ENCODE data around the gene KRTAP4-8.
"Not testable (repeated sequence)": the region's sequence is repeated elsewhere in the genome, so short reads cannot be mapped to it uniquely, and the experiment has no call there.

The KRTAP4-8 gene

DNA sequence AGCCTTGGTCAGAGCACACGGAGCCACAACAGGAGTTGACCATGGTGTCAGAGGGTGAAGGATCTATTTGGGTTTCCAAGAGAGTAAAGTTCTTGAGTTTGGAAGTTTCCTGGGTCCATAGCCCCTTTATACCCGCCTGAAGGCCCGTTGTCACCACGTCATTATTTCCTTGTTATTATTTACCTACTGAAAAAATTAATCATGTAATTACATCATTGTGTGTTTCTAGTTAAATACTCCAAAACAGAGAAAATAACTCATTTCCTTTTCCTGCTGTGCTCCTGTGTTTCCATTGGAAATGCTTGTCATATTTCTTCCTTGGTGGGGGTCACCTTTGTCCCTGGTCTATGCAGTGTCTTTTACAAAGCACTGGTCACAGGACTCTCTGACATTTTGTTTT lies at the start of gene KRTAP4-8:
TSS of gene KRTAP4-8 (minus strand) at position 101 of the 400 bp plus-strand sequence. CDS start at position 43, 58 bp downstream.
- no peak for DNase-seq (ENCODE audit: low read depth)

DNA sequence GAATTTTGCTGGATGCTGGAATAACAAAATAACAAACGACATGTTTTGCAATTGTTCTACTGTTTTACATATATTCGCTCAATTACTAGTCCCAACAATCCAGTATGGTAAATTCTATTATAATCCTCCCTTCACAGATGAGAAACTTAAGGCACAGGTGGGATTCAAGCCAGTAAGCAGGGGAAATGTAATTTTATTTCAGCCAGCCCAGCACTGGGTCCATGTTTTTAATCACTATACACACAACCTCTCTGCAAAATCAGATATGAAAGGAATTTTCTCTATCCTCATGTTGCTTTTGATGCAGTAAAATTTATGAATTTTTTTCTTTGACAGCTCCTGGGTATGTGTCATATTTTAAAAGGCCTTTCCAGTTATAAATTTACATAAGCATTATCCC lies 47.3 kb upstream of the KRTAP4-8 start:
- no peak for DNase-seq (ENCODE audit: low read depth)

DNA sequence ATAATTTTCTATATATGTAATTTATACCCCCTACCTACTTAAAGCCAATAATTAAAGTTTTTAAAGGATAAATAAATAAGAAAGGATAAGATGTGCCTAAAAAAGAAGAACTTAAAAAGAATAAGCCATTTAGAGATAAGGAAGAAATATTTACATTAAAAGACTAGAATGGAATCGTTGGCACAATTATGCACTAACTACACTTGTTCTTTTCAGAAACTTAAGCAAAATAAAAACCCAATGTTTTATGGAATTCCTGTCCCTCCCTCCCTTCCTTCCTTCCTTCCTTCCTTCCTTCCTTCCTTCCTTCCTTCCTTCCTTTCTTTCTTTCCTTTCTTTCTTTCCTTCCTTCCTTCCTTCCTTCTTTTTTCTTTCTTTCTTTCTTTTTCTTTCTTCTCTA lies 46.9 kb upstream of the KRTAP4-8 start:
- no peak for DNase-seq (ENCODE audit: low read depth)

DNA sequence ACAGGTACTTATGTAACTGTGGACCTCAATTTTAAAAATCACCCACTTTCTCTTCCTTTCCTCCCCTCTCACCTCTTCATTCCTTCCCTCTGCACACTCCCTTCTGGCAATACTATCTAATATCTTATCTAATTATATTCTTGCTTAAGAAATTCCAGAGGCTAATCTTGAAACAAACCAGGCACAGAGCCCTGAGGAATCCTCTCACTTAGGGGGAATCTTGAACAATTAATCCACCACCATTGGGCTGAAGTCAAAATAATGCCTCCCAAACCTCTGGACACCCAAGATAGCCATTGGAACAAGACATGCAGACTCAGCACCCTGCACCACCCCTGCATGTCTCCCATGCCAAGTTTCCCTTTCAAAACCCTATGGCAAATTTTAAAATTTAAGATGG lies 43.4 kb upstream of the KRTAP4-8 start:
- DNase-seq (ENCODE audit: low read depth), result no peak

DNA sequence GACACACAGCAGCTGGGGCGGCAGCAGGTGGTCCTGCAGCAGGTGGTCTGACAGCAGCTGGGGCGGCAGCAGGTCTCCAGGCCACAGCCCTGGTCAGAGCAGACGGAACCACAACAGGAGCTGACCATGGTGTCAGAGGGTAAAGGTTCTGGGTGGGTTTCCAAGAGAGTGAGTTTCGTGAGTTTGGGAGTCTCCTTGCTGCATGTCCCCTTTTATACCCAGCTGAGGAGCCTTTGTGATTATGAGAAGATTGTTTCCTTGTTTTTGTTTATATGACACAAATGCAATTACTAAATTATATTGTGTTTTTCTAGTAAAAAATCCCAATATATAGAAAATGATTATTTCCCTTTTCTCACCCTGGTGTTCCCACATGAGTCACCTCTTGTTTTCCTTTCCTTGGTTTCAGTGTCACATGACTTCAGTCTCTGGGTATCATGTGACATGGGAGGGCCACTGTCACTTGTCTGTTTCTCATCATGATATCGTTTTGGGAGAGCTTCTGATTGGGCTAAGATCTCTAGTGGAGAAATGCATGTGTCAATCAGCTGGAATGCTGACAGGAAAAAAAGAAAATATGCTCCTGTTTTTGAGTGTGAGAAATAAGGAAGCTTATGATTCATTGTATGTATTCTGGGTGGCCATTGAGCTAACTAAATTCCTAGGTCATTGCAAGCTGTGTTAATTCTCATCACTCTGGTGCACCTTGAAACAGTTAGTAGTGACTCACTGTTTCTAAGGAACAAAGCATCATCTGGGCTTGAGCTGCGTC lies 42.6 kb upstream of the KRTAP4-8 start, which contains the start of gene KRTAP4-6:
TSS of gene KRTAP4-6 (minus strand) at position 185 of the 772 bp plus-strand sequence. CDS start at position 128, 57 bp downstream.
- peak; percentile 93 for DNase-seq (ENCODE audit: low read depth)

DNA sequence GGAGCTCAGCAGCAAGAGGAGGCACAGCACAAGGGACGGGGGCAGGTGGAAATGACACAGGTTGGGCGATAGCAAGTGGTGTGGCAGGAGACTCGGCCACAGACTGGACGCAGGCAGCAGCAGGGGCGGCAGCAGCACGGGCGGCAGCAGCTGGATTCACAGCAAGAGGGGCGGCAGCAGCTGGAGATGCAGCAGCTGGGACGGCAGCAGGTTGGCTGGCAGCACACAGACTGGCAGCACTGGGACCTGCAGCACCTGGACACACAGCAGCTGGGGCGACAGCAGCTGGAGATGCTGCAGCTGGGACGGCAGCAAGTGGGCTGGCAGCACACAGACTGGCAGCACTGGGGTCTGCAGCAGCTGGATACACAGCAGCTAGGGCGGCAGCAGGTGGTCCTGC lies 41.9 kb upstream of the KRTAP4-8 start:
- DNase-seq (ENCODE audit: low read depth), result not testable (repeated sequence)

DNA sequence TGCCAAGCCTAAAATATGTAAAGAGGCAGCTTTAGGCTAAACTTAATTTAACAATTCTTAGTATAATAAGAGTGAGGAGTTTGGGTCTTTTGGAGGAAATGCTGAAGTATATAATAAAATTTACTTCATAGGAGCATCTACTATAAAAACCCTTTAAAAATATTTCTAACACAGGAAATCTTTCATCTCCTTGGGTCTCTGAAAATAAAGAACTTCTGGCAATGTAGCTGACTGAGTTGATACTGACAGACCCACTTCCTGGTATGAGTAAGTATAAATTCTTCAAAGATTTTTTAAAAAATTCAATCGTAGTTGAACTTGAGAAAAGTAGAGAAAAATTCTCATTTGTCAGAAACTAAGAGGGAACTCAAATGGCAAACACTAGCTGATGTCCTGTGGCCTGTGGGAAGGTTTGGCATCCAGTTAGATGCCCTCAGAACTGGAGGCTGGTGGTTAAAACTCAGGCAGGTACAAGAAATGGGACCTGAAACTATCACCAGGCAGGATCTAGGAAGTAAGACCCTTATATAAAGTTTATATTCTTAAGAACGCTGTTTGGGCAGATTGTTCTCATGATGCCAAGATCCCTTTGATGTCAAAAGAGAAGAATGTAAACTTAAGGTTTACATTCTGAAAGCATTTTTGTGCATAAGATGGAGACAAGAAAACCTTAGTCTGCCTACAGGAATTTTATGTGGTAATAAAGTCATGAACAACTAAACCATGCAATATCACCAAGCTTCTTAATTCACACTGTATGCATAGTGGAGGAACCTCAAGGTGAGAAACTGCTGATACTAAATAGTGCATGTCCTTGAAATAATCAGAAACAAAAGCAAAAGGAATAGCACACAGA lies 36.2 kb upstream of the KRTAP4-8 start:
- DNase-seq (ENCODE audit: low read depth), result peak; percentile 47

DNA sequence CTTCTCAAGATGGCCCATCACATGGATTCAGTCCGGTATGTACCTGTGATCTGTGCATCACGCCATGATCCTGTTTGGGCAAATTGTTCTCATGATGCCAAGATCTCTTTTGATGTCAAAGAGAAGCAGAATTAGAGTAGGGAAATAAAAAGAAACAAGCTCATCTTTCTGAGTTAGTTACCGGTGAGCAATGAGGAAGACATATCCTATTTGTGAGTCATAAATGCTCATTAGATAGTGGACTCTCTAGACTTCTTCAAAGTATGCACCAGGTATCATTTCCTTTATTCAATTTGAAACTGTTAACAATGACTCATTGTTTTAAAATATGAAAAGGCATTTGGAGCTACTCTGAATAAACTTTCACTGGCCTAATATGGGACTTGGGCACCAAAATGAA lies 34.0 kb upstream of the KRTAP4-8 start:
- DNase-seq (ENCODE audit: low read depth), result peak; percentile 60

DNA sequence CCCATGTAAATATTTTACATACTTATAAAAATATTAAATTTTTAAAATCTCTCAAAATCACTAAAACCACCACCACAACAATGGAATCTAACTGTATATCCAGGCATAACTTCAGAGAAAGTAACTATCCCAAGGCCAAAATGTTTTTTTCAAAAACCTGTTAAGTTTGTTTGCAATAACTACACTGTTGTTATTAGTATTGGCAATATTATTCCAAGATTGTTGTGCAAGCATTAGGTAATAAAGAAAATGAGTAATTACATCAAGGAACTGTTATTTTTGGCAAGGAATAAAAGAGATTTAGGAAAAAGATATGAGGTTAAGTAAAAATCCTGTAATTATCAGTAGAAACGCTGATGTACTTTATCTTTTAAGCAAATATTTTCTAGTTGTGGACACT lies 29.4 kb upstream of the KRTAP4-8 start:
- no peak for DNase-seq (ENCODE audit: low read depth)

DNA sequence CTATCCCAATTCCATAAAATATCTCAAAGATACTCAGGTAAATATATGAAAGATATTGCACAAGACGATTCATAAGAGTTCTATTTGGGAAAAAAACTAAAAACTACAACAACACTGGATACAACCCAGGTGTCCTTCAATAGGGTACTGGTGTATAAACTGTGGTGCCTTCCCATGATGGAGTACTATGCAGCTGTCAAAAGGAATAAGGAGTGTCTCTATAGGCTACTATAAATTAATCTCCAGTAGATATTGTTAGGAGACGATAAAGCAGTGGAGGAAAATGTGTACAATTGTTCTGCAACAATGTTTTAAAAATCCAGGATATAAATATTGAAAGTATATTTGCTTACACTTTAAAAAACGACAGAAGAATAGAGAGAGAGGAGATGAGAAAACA lies 28.5 kb upstream of the KRTAP4-8 start:
- no peak for DNase-seq (ENCODE audit: low read depth)

DNA sequence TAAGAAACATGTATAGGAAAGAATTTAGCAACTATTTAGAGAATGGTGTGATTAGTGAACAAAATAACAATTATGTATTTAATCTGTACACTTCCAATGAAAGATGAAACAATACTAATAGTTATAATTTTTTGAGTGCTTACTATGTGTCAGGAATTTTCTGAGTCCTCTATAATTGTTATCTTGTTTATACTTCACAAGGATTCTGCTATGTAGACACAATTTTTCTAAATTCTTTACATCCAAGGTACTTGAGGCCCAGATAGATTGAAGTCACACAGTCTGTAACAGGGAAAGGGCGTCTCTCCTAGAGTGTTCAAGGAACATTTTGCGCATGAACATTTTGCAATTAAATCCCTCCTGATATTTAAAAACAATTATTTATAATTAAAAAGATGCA lies 27.1 kb upstream of the KRTAP4-8 start:
- DNase-seq (ENCODE audit: low read depth), result no peak

DNA sequence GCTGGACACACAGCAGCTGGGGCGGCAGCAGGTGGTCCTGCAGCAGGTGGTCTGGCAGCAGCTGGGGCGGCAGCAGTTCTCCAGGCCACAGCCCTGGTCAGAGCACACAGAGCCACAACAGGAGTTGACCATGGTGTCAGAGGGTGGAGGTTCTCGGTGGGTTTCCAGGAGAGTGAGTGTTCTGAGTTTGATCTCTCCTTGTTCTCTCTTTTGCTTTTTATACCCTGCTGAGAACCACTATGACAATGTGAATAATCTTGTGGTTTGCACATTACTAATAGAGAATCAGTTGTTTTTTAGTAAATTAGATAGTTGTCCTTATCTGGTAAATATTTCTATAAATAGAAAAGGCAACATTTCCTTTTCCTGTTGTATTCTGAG lies 26.0 kb upstream of the KRTAP4-8 start, which contains the start of gene KRTAP4-12:
TSS of gene KRTAP4-12 (minus strand) at position 192 of the 381 bp plus-strand sequence. CDS start at position 132, 60 bp downstream.
- peak; percentile 36 for DNase-seq (ENCODE audit: low read depth)

DNA sequence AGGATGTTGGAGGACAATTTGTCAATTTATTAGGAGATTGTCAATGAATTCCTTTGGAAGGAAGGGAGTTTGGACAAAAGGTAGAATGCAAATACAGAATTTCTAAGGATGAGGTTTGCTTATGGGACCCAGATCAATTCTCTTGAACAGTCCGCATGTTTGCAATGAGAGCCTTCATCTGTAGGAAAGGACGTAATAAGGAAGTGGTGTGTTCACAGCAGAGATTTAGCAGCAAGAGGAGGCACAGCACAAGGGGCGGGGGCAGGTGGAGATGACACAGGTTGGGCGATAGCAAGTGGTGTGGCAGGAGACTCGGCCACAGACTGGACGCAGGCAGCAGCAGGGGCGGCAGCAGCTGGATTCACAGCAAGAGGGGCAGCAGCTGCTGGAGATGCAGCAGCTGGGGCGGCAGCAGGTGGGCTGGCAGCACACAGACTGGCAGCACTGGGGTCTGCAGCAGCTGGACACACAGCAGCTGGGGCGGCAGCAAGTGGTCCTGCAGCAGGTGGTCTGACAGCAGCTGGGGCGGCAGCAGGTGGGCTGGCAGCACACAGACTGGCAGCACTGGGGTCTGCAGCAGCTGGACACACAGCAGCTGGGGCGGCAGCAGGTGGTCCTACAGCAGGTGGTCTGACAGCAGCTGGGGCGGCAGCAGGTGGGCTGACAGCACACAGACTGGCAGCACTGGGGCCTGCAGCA lies 25.5 kb upstream of the KRTAP4-8 start:
- DNase-seq (ENCODE audit: low read depth), result not testable (repeated sequence)

DNA sequence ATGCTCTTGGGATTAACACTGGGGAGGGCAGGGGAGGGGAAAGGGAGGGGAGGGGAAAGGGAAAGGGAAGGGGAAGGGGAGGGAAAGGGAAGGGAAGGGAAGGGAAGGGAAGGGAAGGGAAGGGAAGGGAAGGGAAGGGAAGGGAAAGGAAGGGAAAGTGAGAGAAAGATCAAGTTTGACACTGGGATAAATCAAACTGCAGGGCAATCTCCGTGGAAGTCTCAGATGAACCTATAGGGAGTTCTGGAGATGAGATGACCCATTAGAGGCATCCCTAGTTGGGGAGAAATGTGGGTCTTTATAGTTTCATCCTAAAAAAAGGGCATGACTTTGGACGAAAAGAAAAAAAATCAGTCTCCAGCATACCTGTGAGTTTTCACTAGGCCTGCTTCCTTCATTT lies 23.8 kb upstream of the KRTAP4-8 start:
- no peak for DNase-seq (ENCODE audit: low read depth)

DNA sequence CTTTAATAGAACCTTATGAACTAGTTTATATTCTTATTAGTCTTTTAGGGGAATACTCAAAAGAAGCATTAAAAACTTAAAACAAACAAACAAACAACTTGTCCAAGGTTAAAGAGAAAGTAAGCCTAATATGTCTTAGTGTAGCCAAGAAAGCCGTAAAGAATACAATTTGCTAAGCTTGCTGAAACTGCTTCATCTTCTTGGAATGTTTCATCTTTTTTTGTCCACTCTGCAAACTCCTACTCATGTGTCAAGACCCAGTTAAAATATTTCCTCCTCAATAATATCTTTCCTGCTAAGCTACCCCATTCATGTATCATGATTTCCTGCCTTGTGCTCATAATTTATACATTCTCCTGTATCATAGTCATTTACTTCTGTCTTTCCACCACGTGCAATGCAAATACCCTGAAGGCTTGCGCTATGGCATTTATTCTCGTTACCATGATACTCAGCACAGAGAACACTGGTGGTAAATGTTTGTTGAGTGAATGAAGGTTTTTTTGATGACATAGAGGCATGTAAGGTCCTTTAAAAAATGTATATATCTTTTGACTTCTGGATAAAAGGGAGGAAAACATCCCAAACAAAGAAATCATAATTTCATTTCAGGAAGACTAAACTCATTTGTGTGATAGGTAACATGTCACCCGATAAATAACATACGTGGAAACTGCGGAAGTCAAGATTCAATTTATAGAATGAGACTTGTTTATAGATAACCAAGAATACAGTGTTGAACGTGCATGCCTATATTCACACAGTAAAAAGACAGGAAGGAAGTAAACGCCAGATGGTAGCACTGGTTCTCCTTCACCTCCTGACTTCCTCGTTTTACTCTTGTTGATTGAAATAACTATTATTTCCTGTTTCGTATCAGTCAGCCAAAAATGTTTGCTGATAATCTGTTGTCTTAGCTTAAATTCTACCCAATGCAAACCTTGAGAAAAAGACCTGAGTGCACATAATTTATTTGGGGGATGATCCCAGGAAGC lies 22.1 kb upstream of the KRTAP4-8 start:
- peak; percentile 70 for DNase-seq (ENCODE audit: low read depth)

DNA sequence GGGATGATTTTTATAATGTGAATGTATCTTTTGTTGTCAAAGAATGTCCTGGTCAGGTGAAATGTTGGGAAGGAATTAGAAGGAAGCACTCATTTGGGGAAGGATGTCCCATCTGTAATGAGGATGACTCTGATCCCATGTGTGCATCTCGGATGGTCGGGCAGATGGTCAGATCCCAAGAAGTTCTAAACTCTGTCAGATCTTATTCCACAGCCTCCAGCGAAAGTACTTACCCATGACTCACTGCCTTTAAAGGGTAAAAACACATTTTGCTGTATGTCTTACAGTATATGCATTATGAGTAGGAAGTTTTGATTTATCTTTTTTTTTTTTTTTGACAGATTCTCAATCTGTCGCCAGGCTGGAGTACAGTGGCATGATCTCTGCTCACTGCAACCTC lies 20.8 kb upstream of the KRTAP4-8 start:
- DNase-seq (ENCODE audit: low read depth), result peak; percentile 81

DNA sequence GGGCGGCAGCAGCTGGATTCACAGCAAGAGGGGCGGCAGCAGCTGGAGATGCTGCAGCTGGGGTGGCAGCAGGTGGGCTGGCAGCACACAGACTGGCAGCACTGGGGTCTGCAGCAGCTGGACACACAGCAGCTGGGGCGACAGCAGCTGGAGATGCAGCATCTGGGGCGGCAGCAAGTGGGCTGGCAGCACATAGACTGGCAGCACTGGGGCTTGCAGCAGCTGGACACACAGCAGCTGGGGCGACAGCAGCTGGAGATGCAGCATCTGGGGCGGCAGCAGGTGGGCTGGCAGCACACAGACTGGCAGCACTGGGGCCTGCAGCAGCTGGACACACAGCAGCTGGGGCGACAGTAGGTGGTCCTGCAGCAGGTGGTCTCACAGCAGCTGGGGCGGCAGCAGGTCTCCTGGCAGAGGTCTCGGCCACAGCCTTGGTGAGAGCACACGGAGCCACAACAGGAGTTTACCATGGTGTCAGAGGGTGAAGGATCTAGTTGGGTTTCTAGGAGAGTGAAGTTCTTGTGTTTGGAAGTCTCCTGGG lies 20.0 kb upstream of the KRTAP4-8 start, which contains the start of gene KRTAP4-11:
TSS of gene KRTAP4-11 (minus strand) at position 528 of the 541 bp plus-strand sequence. CDS start at position 470, 58 bp downstream.
- peak; percentile 29 for DNase-seq (ENCODE audit: low read depth)

DNA sequence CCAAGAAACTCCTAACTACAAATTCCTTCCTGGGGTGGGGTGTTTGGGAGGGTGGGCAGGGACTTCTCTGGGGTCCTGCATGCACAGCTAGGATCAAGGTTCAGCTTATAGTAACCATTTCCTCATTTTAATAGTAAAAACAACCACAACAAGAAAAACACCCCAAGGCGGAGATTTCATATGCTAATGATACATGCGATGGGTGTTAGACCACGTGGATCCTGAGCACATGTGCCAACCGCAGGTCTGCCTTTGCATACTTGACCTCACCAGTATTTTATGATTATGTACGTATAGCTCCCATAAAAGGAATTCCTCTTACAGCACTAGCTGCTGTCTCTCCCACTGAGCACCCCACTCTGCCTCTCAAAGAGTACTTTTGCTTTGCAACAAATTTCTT lies 18.4 kb upstream of the KRTAP4-8 start:
- DNase-seq (ENCODE audit: low read depth), result peak; percentile 71

DNA sequence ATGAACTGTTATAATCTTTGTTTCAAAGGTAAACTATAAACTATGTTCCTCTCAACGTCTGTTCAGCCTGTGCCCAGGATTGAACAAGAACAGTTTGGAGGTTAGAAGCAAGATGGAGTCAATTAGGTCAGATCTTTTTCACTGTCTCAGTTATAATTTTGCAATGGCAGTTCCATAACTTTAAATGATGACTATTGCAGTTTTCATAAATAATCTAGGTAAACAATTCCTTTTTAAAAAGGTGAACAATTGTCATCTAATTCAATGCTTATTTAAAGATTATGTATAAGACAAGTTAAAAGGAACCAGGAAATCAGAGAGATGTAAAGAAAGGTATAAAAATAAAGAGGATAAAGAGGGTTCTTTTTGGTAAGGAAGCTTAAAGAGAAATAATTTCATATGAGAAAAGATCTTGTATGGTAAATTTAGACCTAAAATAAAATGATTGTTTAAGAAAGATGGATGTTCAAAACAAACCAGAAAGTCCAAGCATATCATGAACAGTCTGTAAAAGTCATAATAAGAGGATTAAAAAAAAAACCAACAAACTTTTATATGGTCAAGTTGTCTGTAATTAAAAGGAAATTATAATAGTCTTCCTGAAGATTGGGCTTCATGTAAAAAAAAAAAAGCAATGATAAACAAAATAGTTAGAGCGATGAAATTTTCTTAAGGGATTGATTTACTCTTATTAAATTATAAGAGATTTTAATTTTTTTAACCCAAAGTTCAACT lies 13.4 kb upstream of the KRTAP4-8 start:
- DNase-seq (ENCODE audit: low read depth), result no peak
